ENCODE results near the gene CDC25C. TPM values are rescaled to one million over a fixed set of nuclear protein-coding genes. Genes with fewer than 3 reads are reported as not detected.

CDC25C gene
- total RNA-seq, 1 experiment from 2014 or later = 19.3 TPM

DNA sequence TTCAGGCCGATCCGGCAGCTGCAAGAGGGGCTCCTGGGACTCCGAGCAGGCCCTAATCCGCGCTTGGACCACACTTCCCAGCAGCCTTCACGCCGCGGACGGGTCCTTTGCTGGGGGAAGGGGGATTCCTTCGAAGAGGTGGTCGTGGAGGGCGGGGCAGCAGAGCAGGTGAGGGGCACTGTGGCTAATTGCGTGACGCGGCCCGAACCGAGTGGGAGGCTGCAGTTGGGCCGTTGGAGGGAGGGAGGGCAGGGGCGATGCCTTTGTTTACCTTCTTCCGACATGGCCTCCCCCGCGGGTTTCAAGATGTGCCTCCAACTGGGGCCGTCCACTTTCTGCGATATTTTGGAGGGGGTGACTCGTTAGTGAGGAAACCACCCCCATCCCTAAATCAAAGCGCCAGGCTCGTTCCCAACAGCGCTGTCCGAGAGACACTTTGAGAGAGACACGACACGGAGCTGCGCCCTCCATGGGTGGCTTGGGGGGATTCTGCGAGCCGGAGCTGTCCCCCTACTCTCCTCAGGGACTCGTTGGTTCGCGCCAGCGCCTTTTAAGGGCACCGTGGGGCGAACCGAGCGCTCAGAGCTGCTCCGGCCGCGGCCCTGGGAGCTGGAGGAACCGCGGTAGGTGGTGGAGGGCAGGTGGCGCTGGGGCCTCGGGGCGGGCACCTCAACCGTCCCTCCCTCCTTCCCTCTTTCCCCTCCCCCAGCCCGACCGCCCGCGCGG is 6.2 kb upstream of the CDC25C start, which contains the start of gene FAM53C:
FAM53C (plus strand) TSS at position 582 of the 726 bp plus-strand sequence. CDS start 3,070 bp downstream, outside the sequence.
- Histone ChIP-seq H3K9ac (ENCODE audit: low read length) (peak within 1 kb of the TSS; percentile 80), H3K4me2 (ENCODE audit: low read length) (peak within 1 kb of the TSS; percentile 88), H4K20me1 (ENCODE audit: insufficient read depth) (no peaks in the 10 kb centered on the region), H3K79me2 (ENCODE audit: insufficient read depth, low read length) (peaks cover 36% of the 10 kb centered on the region), H3K36me3 (ENCODE audit: control insufficient read depth in 1 of 2, insufficient read depth in 2 of 2, low read length in 2 of 2) (peaks cover 8 to 14% of the 10 kb centered on the region in 2 experiments; a peak in 3 of 4 replicates), H2AFZ (ENCODE audit: low read depth, low read length, poor library complexity, severe bottlenecking) (peak within 1 kb of the TSS; percentile 41), H3K27ac (ENCODE audit: low read depth, low read length) (peak within 1 kb of the TSS; percentile 85), H3K4me1 (ENCODE audit: control insufficient read depth in 1 of 2, insufficient read depth in 2 of 2, low read length in 2 of 2) (peaks cover 0 to 28% of the 10 kb centered on the region in 2 experiments; a peak in 2 of 4 replicates), H3K4me3 (replicated peaks in 1 of 2; ENCODE audit: low read depth in 1 of 2, low read length in 2 of 2) (peak within 1 kb of the TSS; percentile 67 to 74), H3K27me3 (ENCODE audit: insufficient read depth, low read length) (no peaks in the 10 kb centered on the region), H3K9me2 (ENCODE audit: insufficient read depth) (no peaks in the 10 kb centered on the region), H3K9me3 (ENCODE audit: control insufficient read depth in 1 of 2, insufficient read depth in 1 of 2, low read depth in 1 of 2, low read length in 2 of 2) (no peaks in the 10 kb centered on the region)
- RAD21 ChIA-PET (ENCODE audit: low non-redundant PET in 1 of 2, low total read pairs in 2 of 2, uncharacterized antibody in 2 of 2, unreplicated experiment in 2 of 2) = no interaction called here
- POLR2A ChIA-PET = interaction anchor here (1.0 to 6.5 kb wide), 7 partner anchors 9 to 205 kb away, joined by 3 to 59 read pairs (median 5); partner anchors contain the start of genes ETF1, KDM3B and KIF20A
- BruUV-seq (replicated peaks) = no TSS peak
- TF ChIP-seq YY1 (IDR thresholded peaks at IDR 0.05; ENCODE audit: extremely low read depth, insufficient replicate concordance, low read depth, low read length) (peak; percentile 76), ZFX (IDR thresholded peaks at IDR 0.05) (peak; percentile 91), POLR2A (IDR thresholded peaks at IDR 0.05; ENCODE audit: borderline replicate concordance, extremely low read depth, insufficient read depth, insufficient read length) (peak; percentile 99), REST (IDR thresholded peaks at IDR 0.05; ENCODE audit: low read depth) (no peak), FOSL1 (IDR thresholded peaks at IDR 0.05; ENCODE audit: low read depth) (no peak), ZBTB33 (IDR thresholded peaks at IDR 0.05; ENCODE audit: extremely low read depth, insufficient replicate concordance, low read length) (peak; percentile 58), TCF7L2 (IDR thresholded peaks at IDR 0.05; ENCODE audit: borderline replicate concordance, extremely low read depth, insufficient read depth, insufficient read length) (peak; percentile 66), POLR2AphosphoS5 (IDR thresholded peaks at IDR 0.05; ENCODE audit: low read depth, low read length) (peak; percentile 100)
- CTCF ChIA-PET = interaction anchor here (1.0 to 1.6 kb wide), 2 partner anchors 14 to 16 kb away, joined by 6 to 10 read pairs; partner anchors contain the start of gene KDM3B
- intact Hi-C loops (cut with micrococcal nuclease) = no loop called here
- ATAC-seq (peak; percentile 85), DNase-seq (ENCODE audit: low read depth, low spot score) (peak; percentile 89)
